Neuron (in vitro differentiated cells): ENCODE data around the gene AQP10.
A peak's percentile ranks its signal among the peaks of the same experiment; 100 is the strongest.
"Not testable (repeated sequence)": the region's sequence is repeated elsewhere in the genome, so short reads cannot be mapped to it uniquely, and the experiment has no call there.

Experiments used
- H2AFZ ChIP-seq: one replicate; pipeline ENCODE4 v1.6.1; 2013; ENCODE audit warnings: low read depth, mild to moderate bottlenecking, inconsistent platforms, low read length, moderate library complexity
- H3K27me3 ChIP-seq: one replicate; pipeline ENCODE4 v1.6.1; 2013; ENCODE audit warnings: low read length; ENCODE audit not compliant: insufficient read depth
- H3K36me3 ChIP-seq: one replicate; pipeline ENCODE4 v1.6.1; 2013; ENCODE audit warnings: low read length; ENCODE audit not compliant: insufficient read depth
- H3K4me1 ChIP-seq: one replicate; pipeline ENCODE4 v1.6.1; 2013; ENCODE audit warnings: low read length; ENCODE audit not compliant: insufficient read depth
- H3K4me3 ChIP-seq: 2 replicates; pipeline ENCODE4 v1.5.1; 2013; ENCODE audit warnings: mild to moderate bottlenecking, low read length, moderate library complexity
- H3K9me3 ChIP-seq: one replicate; pipeline ENCODE4 v1.6.1; 2013; ENCODE audit warnings: low read length

AQP10 gene

GRCh38 chr1:154320882-154321608, at the start of gene AQP10:
Gene AQP10, plus strand, starts transcription at chr1:154321093. Its CDS starts 63 bp downstream, at chr1:154321156.
- Histone ChIP-seq H3K9me3 (peaks cover 2% of the 10 kb centered on the region), H3K4me3 (no peak within 1 kb of the TSS), H2AFZ (no peak within 1 kb of the TSS), H3K27me3 (peaks cover 9% of the 10 kb centered on the region), H3K4me1 (peaks cover 3% of the 10 kb centered on the region), H3K36me3 (no peaks in the 10 kb centered on the region)

DNA sequence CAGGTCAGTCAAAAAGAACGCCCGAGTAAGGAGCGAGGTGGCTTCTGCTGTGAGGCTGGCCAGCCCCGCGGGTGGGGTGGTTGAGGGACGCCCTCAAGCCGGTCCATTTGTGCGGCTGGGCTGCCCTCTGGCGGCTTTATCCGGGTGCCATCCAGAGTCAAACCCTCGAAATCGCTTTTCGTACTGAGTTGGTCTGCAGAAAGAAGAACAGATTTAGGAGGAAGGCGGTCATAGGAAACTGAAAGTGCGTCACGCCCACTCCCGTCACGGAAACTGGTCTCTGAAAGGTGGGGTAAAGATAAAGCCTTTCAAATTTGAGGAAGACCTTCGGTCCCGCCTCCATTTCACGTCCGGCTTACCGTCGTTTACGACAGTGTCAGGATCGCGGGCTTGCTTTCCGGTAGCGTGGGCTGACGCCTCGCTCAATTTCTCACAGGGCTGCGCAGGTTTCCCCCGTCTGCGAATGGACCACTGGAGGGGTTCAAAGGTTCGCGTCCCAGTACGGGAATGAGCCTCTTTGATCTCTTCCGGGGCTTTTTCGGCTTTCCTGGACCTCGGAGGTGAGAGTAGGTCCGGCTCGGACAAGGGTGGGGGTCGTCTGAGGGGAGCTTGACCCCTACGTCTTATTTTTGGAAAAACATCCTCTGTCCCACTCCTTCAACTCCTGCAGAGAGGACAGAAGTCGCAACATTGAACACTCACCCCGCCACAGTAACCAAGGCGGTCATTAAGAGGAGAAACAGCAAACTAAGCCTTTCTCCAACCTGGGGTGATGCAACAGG, 48.5 kb upstream of the AQP10 start, which contains the start of gene HAX1:
HAX1 (plus strand) TSS at position 413 of the 782 bp plus-strand sequence; CDS start at position 508, 95 bp downstream.
- Histone ChIP-seq H2AFZ (peak within 1 kb of the TSS; percentile 68), H3K9me3 (peaks cover 2% of the 10 kb centered on the region), H3K27me3 (no peaks in the 10 kb centered on the region), H3K4me3 (peak within 1 kb of the TSS; percentile 96), H3K4me1 (peaks cover 11% of the 10 kb centered on the region), H3K36me3 (peaks cover 38% of the 10 kb centered on the region)

DNA sequence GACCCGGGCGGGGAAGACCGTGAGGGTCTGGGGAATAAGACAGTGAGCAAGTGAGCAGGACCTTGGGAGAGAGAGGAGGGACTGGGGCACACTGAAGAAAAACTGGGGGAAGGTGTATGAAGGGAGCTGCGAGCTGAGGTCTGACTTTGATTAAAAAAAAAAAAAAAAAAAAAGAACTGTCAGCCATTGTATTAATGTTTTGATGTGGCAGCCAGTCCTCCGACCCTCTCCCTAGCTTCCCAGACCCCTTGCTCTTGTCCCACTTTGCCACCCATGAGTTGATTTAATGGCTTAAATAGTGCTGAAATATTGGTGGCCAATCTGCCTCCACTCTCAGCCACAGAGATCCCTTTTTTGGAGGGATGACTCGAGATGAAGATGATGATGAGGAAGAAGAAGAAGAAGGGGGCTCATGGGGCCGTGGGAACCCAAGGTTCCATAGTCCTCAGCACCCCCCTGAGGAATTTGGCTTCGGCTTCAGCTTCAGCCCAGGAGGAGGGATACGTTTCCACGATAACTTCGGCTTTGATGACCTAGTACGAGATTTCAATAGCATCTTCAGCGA, 47.8 kb upstream of the AQP10 start:
- Histone ChIP-seq H3K9me3 (peaks cover 2% of the 10 kb centered on the region), H3K4me1 (peaks cover 11% of the 10 kb centered on the region), H3K36me3 (peaks cover 37% of the 10 kb centered on the region), H3K27me3 (no peaks in the 10 kb centered on the region), H3K4me3 (peak overlapping the region; percentile 96), H2AFZ (peak overlapping the region; percentile 68)

DNA sequence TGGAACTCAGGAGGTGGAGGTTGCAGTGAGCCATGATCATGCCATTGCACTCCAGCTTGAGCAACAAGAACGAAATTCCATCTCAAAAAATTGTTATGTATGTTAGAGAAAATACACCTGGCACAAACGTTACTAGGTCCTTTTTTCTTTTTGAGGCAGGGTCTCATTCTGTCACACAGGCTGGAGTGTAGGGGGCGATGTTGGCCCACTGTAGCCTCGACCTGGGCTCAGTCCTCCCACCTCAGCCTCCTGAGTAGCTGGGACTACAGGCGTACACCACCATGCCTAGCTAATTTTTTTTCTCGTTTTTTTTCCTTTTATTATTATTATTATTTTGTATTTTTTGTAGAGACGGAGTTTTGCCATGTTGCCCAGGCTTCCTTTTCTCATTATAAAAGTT, 44.1 kb upstream of the AQP10 start:
- Histone ChIP-seq H3K4me3 (no peak overlapping the region), H3K36me3 (peaks cover 14% of the 10 kb centered on the region), H2AFZ (no peak overlapping the region), H3K27me3 (no peaks in the 10 kb centered on the region), H3K9me3 (peaks cover 2% of the 10 kb centered on the region), H3K4me1 (peaks cover 10% of the 10 kb centered on the region)

GRCh38 chr1:154287591-154287990, 33.3 kb upstream of the AQP10 start:
- peaks cover 10% of the 10 kb centered on the region for H3K4me1 ChIP-seq
- H2AFZ ChIP-seq, H3K27me3 ChIP-seq, H3K4me3 ChIP-seq, H3K9me3 ChIP-seq, H3K36me3 ChIP-seq: not testable (repeated sequence)

DNA sequence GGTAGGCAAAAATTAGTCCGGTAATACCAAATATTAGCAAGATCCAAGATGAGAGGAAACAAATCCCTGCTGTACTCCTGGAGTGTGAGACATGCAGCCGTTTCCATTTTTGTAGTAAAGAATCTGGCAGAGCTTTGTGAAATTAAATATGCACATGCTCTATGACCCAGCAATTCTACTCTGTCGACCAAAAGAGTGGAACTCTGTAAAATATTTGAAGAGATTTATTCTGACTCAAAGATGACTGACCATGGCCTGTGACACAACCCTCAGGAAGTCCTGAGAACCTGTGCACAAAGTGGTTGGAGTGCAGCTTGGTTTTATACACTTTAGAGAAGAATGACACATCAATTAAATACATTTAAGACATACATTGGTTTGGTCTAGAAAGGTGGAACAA, 32.2 kb upstream of the AQP10 start:
- Histone ChIP-seq H3K27me3 (no peaks in the 10 kb centered on the region), H3K9me3 (peaks cover 2% of the 10 kb centered on the region), H3K36me3 (no peaks in the 10 kb centered on the region), H3K4me1 (peaks cover 10% of the 10 kb centered on the region), H2AFZ (no peak overlapping the region), H3K4me3 (no peak overlapping the region)

GRCh38 chr1:154290921-154291320, 30.0 kb upstream of the AQP10 start:
- no peaks in the 10 kb centered on the region for H3K27me3 ChIP-seq
- H3K4me3 ChIP-seq: no peak overlapping the region
- H3K4me1 ChIP-seq: peaks cover 10% of the 10 kb centered on the region
- H3K9me3 ChIP-seq: peaks cover 4% of the 10 kb centered on the region
- no peaks in the 10 kb centered on the region for H3K36me3 ChIP-seq
- no peak overlapping the region for H2AFZ ChIP-seq

DNA sequence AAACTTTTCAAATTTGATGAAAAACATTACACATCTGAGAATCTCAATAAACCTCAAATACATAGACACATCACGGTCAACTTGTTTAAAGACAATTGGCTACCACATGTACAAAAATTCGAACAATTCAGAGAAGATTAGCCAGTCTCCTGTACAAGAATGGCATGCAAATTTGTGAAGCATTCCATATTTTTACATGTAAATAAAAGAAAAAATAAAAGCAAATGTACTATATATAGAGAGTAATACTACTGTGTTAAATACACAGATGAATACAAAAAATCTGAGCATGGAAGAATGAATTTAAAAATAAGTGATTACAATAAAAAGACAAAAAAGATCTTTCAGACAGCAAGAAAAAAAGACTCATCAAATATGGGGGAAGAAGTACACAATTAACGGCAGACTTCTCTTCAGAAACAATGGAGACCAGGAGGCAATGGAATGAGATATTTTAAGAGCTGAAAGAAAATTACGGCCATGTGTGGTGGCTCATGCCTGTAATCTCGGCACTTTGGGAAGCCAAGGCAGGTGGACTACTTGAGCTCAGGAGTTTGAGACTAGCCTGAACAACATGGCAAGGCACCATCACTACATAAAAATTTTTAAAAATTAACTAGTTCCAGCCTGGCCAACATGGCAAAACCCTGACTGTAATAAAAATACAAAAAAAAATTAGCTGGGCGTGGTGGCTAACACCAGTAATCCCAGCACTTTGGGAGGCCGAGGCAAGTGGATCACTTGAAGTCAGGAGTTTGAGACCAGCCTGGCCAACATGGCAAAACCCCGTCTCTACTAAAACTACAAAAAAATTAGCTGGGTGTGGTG, 25.3 kb upstream of the AQP10 start:
- Histone ChIP-seq H3K9me3 (peaks cover 3% of the 10 kb centered on the region), H3K27me3 (no peaks in the 10 kb centered on the region), H3K4me1 (peaks cover 5% of the 10 kb centered on the region), H3K36me3 (no peaks in the 10 kb centered on the region), H2AFZ (no peak overlapping the region), H3K4me3 (no peak overlapping the region)

GRCh38 chr1:154301582-154301981, 19.3 kb upstream of the AQP10 start:
- no peak overlapping the region for H3K4me3 ChIP-seq
- H3K9me3 ChIP-seq: no peaks in the 10 kb centered on the region
- no peaks in the 10 kb centered on the region for H3K36me3 ChIP-seq
- H3K4me1 ChIP-seq: no peaks in the 10 kb centered on the region
- no peaks in the 10 kb centered on the region for H3K27me3 ChIP-seq
- no peak overlapping the region for H2AFZ ChIP-seq

DNA sequence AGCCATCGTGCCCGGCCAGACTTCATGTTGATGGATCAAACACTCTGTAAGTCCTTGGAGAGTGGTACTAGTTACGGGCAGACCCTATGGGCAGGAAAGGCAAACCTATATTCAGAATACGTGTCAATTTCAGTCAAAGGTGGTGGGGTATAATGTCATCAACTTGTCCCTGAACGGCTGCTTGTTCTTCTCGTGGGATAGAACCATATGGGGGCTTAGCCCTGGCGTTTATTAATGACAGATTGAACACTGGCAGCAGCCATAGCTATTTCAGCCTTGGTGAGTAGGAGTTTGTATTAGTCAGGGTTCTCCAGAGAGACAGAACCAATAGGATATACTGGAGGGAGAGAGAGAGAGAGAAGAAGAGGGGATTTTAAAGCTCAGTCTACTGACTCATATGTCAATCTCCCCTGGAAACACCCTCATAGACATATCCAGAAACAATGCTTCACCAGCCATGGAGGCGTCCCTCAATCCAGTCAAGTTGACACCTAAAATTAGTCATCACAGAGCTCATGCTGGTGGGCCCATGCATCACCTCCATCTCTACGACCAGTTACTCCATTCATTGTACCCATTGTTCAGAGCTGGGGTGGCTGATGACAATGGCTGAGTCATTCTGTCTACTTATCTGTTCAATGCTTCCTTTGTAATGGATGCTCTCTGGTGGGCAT, 16.1 kb upstream of the AQP10 start:
- H2AFZ ChIP-seq: no peak overlapping the region
- no peaks in the 10 kb centered on the region for H3K27me3 ChIP-seq
- no peaks in the 10 kb centered on the region for H3K9me3 ChIP-seq
- H3K4me3 ChIP-seq: no peak overlapping the region
- no peaks in the 10 kb centered on the region for H3K36me3 ChIP-seq
- H3K4me1 ChIP-seq: no peaks in the 10 kb centered on the region

- no peak overlapping the region for H2AFZ ChIP-seq
- no peaks in the 10 kb centered on the region for H3K9me3 ChIP-seq
- no peaks in the 10 kb centered on the region for H3K36me3 ChIP-seq
Observed at GRCh38 chr1:154306151-154306550, 14.7 kb upstream of the AQP10 start.

GRCh38 chr1:154307670-154308270, 13.1 kb upstream of the AQP10 start:
- H3K9me3 ChIP-seq, H3K27me3 ChIP-seq, H2AFZ ChIP-seq, H3K36me3 ChIP-seq, H3K4me1 ChIP-seq, H3K4me3 ChIP-seq: not testable (repeated sequence)

More at GRCh38 chr1:154306151-154306550, 14.7 kb upstream of the AQP10 start:
- no peak overlapping the region for H3K4me3 ChIP-seq
- no peaks in the 10 kb centered on the region for H3K27me3 ChIP-seq
- no peaks in the 10 kb centered on the region for H3K4me1 ChIP-seq
